NCI-H1092 treated with DMSO at 0.1 percent for 48 hours (cell line): ENCODE measurements around the gene KHSRP.
"Not testable (repeated sequence)": the region's sequence is repeated elsewhere in the genome, so short reads cannot be mapped to it uniquely, and the experiment has no call there.

ENCODE experiments used
- DNase-seq: peaks from one replicate; lab custom pipeline; 2025; lab: John Stamatoyannopoulos, UW

KHSRP gene

DNA sequence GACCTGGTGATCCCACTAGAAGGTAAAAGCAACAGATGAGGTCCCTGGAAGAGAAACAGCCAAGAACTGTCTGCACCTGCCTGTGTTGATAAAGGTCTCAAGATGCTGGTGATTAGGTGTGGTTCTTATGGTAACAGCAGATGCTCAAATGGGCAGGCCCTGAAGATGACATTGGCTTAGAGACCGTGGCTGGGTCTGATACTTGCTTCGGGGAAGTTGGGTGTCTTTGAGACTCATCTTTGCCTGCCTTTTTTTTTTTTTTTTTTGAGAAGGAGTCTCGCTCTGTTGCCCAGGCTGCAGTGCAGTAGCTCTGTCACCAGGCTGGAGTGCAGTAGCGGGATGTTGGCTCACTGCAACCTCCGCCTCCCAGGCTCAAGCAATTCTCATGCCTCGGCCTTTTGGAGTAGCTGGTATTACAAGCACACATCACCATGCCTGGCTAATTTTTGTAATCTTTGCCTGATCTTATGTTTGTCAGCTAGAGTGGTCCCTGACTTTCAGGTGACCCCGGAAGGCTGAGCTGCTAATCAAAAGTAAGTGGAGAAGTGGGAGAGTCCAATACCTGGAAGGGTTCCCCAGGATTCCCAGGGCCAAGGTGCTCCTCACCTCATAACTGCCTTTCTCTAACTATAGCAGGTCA is 27.1 kb upstream of the KHSRP start:
- DNase-seq, result no peak

DNA sequence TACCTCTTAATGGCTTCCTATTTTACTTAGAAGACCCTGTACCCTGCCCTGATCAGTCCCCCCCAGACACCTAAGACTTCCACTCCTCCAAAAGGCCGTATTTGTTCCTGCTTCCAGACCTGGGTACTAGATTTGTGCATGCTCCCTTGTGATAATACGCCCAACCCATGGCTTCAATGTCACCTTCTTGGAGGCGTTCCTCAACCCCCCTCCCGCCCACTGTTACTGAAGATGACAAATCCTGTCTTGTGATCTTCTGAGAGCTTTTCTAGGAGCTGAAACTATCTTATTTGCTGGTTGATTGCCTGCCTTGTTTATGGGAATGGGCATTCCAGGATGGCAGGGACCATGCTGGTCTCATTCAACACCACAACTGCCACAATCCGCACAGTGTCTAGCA is 25.6 kb upstream of the KHSRP start:
- no peak for DNase-seq

DNA sequence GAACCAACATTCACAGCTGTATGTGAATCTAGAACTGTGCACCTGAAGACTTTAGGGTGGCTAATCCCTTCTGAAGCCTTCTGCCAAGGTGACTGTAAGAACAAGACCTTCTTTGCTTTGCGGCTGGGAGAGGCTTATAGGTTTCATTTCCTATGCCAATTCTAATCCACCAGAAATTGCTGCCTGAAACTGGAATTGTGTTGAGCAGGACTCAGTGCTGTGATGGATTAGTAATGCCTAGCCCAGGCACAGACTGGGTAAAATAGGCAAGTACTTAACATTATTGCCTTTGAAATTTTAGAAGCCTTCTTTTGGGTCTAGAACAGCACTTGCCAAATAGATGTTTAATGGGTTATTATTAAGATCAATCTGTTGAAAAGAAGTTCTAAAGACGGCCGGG is 23.4 kb upstream of the KHSRP start:
- no peak for DNase-seq

DNA sequence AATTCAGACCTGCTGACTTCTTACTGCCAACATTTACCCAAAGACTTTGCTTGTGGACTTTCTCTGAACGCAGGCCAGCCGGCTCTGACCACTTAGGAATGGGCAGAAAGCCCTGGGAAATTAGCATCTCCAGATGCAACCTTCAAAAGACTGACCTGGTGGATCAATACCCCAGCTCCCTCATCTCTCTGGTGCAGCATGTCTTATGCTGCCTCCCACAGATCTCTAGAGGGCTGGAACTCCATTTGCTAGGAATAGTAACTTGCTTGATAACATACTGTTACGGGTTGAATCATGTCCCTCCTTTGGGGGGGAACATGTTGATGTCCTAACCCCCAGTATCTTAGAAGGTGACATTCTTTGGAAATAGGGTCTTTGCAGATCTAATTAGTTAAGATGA is 21.8 kb upstream of the KHSRP start:
- no peak for DNase-seq

DNA sequence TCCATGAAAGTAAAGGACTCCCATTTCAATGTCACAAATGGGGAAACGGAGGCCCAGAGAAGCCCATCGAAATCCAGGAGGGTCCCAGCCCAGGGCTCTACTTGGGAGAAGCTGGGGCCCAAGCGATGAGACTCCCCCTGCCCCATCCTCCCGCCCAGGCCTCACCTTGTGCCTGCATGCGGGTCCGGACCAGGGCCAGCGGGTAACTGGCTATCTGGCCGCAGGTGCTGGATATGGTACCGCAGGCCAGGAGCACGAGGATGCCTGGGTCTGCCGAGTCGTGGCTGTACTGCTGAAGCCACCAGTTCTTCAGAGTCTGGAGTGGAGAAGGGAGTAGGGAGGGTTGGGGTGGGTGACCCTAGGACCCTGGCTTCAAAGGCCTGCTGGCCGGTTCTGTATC is 19.4 kb upstream of the KHSRP start:
- no peak for DNase-seq

DNA sequence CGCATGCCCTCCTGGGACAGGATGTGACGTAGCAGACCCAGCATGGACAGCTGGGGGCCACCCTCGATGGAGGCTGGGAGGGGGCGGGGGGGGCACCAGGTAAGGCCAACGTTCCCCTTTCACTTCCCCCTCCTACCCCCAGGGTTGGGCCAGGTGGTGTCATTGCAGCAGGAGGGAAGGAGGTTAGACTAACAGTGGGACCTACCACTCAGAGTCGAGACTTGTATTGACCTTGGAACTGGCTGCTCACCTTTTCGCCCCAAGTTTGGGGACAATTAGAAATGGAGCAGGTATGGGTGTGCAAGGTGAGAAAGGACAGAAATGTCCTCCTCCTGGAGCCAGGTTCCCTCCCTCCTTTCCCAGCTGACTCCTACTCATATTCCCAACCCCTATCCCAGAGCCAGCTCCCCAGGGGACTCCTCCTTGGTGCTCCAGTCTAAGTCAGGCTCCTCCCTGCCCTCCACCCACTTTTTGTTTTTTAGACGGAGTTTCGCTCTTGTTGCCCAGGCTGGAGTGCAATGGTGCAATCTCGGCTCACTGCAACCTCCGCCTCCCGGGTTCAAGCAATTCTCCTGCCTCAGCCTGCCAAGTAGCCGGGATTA is 17.6 kb upstream of the KHSRP start:
- no peak for DNase-seq

DNA sequence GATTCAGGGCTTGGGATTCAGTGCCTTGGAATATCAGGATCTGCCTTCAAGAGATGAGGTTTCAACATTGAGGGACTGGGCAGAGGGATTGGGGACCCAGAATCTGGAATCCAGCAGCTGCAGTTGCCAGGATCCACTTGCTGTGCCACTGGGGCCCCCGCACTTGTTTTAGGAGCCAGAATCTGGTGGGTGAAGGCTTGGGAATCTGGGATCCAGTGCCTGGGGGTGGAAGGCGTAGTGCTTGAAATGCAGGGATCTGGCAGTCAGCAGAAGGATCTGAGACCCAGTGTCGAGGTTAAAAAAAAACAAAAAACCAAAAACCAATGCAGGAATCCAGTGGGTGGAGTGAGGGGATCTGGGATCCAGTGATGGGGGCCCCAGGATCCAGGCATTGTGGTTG is 16.3 kb upstream of the KHSRP start:
- DNase-seq, result no peak

DNA sequence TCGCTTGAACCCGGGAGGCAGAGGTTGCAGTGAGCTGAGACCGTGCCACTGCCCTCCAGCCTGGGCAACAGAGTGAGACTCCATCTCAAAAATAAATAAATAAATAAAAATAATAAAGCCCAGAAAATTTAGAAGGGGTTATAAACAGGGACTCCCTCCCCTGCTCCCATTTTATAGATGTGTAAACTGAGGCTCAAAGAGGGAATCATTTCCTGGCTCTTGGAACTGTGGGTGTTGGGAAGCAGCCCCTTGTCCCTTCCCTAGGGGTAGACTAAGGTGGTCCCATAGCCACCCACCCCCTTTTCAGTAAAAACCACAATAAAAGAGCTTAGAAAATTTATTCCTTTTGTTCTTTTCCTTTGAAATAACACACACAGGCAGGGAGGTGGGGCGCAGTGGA is 15.1 kb upstream of the KHSRP start:
- DNase-seq, result no peak

DNA sequence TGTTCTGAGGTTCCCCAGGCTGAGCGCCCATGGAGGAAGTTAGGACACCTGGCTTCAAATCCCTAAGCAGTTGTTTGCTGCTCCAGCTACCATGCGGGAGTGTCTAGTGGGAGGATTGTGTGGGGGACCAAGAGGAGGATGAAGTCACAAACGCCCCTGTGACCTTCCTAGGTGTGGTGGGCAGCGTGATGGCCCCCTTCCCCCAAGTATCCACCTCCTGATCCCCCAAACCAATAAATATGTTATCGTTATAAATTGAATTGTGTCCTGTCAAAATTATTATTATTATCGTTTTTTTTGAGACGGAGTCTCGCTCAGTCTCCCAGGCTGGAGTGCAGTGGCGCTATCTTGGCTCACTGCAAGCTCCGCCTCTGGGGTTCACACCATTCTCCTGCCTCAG is 9.1 kb upstream of the KHSRP start, which contains the start of gene SLC25A41:
Gene SLC25A41 (minus strand): TSS at position 101 of the 400 bp plus-strand sequence. CDS start 70 bp downstream, at position 31.
- DNase-seq, result no peak

DNA sequence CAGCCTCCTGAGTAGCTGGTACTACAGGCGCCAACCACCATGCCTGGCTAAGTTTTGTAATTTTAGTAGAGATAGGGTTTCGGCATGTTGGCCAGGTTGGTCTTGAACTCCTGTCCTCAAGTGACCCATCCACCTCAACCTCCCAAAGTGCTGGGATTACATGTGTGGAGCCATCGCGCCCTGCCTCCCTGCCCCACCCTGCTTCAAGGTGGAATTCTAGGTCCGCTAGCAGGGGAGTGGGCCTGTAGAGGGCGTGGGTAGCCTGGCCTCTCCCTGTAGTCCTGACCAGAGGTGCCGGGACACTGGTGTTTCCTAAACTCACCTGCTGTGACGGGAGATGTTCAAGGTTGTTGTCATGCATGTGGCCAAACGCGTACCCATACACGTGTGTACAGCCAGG is 8.6 kb upstream of the KHSRP start:
- DNase-seq, result no peak

DNA sequence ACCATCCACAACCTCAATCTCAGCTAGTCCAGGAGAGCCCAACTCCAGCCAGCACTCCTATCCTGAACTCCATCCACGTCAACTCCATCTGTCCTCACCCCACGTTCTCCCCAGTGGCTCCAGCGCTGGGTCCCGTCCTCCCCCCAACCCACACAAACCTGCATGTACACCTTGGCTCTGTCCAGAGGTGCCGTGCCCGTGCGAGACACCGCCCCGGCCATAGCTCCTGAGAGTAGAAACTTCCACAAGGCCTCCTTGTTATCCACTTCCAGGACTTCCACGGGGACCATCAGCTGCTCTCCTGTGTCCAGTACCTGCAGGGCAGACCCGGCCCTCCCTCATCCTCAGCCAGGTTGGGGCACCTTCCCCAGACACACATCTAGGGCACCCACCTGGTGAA is 7.3 kb upstream of the KHSRP start:
- DNase-seq, result no peak

DNA sequence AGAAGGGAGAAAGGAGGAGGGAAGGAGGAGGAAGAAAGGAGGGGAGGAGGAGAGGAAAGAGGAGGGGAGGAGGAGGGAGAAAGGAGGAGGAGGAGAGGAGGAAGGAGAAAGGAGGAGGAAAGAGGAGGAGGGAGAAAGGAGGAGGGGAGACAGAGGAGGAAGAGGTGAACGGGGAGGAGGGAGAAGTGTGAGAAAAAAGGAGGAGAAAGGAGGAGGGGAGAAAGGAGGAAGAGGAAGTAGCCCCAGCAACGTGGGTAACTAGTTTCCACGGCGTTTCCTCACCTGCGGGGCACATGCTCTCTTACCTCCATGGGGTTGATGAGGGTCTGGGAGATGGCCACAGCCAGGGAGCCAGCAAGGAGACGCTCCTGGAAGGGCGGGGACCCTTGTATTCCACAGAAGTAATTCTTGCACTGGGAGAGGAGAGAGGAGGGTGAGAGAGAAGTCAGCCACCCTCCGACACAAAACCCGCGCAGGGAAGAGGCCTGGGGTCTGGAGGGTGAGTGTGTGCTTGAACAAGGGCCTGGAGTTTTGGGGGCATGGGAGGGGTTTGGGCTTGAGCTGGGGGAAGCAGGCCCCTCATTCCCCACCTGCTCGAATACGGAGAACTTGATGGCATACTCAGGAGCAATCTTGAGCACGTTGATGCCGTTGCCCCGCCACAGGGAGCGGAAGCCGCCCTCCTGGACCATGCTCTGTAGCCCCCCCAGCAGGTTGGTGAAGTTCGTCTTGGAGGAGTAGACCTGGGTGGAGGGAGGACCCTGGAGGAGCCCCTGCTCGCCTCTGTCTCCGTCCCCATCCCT is 5.0 kb upstream of the KHSRP start:
- no peak for DNase-seq

DNA sequence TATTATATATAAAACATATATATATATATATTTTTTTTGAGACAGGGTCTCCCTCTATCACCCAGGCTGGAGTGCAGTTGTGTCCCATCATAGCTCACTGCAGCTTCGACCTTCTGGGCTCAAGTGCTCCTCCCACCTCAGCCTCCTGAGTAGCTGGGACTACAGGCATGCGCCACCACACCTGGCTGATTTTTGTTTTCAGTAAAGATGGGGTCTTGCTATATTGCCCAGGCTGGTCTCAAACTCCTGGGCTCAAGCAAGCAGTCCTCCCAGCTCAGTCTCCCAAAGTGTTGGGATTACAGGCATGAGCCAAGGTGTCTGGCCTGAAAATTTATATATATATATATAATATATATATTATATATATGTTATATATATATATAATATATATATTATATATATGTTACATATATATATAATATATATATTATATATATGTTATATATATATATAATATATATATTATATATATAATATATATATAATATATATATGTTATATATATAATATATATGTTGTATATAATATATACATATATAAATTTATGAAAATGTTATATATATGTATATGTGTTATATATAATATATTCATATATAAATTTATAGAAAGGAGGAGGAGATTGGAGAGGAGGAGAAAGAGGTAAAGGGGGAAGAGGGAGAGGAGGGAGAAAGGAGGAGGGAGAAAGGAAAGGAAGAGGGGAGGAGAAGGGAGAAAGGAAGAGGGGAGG is 4.2 kb upstream of the KHSRP start:
- DNase-seq, result not testable (repeated sequence)

DNA sequence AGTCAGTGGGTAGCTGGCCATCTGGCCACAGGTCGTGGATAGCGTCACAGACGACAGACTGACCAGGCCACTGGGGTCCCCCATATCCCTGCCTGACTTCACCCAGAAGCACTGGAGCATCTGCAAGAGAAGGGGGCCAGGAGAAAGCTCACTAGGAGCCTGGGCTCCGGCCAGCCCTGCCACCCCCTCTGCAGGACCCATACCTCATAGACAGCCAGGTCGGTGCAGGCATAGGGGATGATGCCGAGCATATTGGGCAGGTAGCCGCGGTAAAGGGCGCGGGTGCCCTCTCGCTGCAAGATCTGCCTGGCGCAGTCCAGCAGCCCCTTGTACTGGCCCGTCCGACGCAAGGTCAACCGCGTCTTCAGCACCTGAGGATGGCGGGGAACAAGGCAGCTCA is 2.5 kb upstream of the KHSRP start:
- DNase-seq, result no peak

DNA sequence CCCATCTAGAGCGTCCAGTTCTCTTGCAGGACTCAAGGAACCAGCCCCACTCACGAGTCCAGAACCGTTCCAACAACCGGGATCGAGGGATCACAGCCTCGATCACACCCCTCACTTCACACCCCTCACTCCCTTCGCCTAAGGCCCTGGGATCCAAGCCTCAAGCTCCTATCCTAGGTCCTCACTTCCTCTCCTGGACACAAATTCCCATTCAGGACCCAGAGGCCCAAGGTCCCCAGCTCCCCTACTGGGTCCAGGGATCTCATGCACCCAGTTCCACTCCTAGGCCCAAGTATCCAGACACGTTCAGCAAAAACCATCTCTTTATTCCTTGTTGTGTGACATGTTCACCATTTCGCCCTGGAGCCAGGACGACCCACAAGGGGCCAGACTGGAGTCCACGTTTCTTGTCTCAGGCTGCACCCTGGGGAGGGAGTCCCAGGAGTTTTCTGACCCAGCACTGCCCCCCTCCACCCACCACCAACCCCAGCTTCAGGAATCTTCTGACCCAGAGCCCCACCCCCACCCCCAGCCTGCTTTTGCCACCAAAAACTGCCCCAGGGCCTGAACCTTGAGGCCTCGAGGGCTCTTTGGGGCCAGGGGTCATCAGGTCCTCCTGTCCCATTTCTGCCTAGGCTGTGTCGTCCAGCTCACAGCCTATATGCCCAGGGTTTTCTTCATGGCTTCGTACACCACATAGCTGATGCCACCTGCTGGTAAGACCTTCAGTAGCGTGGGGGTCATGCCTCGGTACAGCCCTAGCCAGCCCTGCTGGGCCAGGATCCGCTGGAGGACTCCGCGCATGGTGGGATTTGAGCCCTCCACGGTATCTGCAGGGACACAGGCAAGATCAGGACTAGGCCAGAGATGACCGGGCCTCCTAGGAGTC is 1.4 kb upstream of the KHSRP start:
- DNase-seq, result no peak

DNA sequence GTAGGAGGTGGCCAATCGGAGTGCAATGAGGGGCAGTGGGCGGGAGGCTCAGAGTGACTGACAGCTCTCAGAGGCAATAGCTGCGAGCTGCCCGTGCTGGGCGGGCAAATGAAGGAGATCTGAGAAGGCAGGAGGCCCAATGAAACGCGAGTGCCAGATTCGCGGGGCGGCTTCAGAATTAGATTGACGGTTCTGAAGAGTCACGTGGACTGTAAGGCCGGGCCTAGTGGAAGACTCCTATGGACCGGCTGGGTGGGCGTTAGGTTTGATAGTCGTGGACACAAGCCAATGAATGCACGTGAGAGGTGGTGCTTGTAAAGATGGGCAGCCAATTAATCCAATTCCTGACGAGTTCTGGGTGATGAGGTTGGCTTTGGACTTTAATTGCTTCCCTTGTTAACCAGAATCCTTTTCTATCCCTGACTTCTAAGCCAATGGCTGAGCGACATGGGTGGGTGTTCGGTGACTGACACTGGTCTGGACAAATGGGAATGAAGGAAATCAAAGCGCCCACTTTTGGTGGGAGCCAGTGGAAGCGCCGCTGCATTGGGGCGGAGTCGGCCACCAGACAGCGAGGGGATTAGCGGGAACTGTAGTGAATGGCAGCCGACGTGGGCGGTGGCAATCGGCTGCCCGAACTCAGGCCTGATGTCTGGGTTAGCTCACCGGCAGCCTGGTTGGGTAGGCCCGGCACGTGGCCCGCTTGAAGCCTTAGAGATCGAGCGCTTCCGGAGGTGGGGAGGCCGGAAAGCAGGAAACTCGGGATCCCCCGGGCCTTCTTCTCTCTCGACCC is 524 bp upstream of the KHSRP start:
- peak; percentile 100 for DNase-seq

DNA sequence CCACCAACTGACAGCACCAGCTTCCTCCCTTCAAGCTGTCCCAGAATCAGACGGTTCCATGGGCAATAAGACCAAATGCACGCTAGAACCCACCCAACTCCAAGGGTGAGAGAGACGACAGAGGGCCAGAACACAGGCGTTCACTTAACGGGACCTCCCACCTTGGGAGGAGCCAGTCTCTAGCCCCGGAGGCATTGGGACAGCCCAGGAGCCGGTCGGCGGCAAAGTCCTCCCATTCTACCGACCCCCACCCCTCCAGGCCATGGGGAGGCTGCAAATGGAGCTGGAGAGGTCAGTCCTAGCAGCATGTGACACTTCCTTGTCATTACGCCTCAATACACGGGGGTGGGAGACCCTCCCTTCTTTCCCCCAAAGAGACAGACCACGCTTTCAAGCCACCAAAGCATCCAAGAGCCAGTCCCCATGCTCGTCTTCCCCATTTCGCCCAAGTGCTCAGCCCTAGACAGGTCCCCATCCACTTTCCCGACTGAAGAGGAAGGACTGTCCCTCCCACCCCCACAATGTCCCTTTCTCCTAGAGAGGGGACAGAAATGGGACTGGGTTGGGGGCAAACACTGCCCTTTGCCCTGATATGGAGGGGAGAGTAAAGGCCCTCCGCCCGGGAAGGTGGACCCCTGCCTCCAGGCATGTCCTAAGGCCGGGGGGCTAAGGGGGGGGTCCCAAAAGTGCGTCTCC is 964 bp downstream of the KHSRP start:
- DNase-seq, result no peak

DNA sequence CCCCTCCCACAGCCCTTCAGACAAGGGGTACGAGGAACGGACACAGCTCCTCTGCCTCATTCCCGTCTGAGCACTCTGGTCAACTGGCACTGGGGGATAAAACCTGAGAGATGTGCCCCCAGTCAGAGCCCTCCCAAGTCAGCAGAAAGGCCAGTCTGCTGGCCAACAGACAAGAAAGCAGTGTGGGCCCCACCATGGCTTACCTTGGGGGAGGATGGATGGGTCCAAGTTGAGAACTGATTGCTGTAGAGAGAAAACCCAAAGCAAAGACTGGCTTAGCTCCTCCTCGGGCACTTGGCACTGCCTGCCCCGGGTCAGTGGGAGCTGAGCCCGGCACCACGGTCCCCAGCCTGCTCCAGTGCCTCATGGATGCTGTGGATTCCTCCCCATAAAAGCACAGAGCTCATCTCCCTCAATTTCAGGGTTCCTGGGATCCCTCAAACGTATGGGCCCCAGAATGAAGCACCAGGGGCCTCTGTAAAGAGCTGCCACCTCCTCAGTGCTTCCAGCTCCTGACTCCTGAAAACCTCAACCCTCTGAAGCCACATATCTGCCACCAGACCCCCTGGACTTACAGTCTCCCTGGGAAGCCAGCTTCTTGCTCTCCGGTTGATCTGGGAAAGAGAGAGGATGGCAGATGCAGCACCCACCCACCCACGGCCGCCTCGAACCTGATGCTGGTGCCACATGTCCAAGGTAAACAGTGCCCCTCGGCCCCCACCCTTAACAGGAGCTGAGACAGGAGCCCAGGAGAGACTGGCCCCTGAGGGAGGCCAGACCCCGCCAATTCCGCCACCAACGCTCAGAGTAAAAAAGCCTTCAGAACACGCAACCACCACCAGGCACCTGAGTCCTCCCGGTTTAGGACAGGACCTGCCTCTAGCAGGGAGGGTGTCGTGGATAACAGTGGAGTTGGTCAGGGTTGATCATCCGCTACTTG is 3.3 kb downstream of the KHSRP start:
- no peak for DNase-seq

DNA sequence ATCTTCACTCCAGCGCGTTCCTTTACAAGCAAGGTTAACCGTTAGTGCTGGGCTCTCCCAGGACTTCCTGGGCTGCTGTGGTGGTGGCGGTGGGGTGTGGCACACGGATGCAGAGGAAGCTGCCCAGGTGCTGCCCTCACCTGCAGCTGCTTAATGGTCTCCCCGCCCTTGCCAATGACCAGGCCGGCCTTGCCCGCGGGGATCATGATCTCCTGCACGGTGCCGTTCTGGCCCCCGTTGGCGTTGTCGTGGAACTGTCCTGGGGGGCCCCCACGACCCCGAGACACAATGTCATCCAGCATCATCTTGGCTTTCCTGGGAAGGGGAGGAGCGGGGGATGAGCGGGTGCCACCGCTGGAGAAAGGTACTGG is 6.1 kb downstream of the KHSRP start:
- no peak for DNase-seq
